Adrenal gland (tissue), 5 donors: Measurements from ENCODE around the gene TTYH2.

Experiments used
- CTCF ChIP-seq, 6 experiments: fragments of 450-650 bp in 4 of 6; fragments of 200-600 bp in 2 of 6; sonication (generic) in 1 of 6; IDR thresholded peaks; 1 replicate in 5 of 6; 2 replicates in 1 of 6; pipeline versions ENCODE4 v1.5.1 to v1.8.0; 2016 to 2021; ENCODE audit warnings: antibody characterized with exemption in 6 of 6, mild to moderate bottlenecking in 2 of 6, moderate library complexity in 1 of 6
- POLR2A ChIP-seq, 2 donors: fragments of 450-650 bp; IDR thresholded peaks; one replicate each; pipeline ENCODE4 v1.6.1; 2017; ENCODE audit warnings: antibody characterized with exemption in 2 of 2, mild to moderate bottlenecking in 2 of 2, moderate library complexity in 1 of 2
- donor health status: DM: no; HTN: no; CAD: no.

DNA sequence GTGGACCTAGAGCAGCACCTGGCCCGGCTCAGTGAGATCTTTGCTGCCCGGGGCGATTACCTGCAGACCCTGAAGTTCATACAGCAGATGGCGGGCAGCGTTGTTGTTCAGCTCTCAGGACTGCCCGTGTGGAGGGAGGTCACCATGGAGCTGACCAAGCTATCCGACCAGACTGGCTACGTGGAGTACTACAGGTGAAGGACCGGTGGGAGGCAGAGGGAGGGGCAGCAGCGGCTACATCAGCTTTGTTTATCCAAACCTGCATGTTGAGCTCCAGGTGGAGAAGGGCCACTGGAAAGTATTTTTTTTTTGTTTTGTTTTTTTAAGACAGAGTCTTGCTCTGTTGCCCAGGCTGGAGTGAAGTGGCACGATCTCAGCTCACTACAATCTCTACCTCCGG lies 23.9 kb downstream of the TTYH2 start:
- TF ChIP-seq CTCF (IDR thresholded peaks at IDR 0.05) (no peak), POLR2A (IDR thresholded peaks at IDR 0.05) (no peak)
